NCI-H187 treated with DMSO at 0.1 percent for 48 hours (cell line): ENCODE data around the gene C11orf21.

Experiments
- DNase-seq: peaks from one replicate; lab custom pipeline; 2025; lab: John Stamatoyannopoulos, UW

C11orf21 gene

DNA sequence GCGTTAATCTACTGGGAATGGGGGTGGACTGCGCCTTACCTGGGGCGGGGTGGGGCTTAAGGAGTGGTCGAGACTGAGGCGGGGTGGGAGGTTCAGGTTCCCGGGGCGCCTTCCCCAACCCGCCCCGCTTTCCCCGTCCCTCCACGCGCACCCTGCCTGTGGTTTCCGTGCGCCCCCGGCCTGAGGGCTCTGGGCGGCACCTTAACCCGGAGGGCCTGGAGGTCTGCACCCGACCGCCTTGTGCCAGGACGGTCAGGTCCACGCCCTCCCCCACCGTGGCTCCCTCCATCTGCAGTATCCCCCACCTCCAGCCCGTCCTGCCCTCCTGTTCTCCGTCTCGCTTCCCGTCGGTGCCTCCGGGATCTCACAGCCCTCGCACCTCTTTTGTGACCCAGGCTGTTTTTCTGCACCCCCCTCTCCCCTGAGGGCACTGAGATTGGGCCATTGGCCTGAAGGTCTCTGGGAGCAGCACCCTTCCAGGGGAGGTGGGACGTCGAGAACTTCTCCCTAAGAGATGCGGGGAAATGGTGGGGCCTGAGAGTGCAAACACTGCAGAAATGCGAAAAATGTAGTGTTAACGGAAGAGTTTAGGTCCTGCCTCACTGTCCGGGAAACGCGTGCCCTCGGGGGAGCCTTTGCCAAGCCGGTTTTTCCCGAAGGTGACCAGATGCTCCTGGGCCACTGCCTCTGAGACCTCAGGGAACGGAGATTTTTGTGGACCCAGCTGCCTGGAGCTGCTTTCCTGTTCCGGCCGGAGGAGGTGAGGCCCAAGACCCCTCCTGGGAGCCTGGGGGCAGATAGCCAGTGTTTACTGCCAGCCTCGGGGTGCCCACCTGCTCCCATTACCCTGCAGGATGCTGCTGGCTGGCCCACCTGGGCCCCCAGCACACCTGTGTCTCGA lies 30.1 kb downstream of the C11orf21 start:
- no peak for DNase-seq

DNA sequence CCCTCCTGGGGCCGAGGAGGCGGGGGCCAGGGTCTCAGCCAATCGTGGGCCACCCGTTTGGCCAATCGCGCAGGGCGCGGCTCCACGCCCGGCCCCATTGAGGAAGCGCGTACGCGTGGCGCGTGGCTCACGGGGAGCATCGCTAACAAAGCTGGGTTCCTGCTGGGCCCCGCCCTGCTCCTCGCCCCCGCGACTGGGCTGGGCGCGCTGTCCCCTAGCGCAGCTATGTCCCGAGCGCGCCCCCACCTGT lies 30.7 kb downstream of the C11orf21 start:
- DNase-seq: no peak

DNA sequence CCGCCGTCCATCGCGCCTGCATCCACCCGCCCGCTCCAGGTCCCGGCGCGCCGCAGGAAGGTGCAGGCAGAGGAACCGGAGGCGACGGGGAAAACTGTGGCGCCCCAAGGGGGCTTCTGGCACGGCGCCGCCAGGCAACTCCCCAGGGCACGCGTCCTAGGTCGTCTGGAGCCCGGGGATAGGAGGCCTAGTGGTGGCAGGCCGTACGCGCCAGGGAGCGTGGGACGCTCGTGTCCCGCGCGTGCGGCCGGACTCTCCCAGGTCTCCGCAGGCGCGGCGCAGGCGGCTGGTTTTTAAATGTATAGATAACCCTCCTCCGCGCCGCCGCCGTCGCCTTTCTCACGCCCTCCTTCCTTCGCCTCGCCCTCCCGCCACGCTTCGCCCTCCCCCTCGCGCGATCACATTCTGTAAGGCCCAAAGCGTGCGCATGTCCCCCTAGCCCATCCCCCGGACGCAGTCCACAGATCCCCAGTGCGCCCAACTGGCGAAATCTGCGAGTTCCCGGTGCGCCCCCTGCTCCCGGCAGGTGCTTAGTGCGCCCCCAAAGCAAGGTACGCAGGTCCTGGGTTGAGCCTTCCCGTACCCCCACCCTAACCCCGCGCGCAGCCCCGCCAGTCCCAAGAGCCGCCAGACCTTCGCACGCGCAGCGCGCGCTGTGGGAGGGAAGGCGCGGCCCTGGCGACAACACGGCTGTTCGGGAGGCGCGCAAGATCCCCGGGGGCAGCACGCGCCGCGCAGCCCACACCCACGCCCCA lies 31.2 kb downstream of the C11orf21 start, which contains the start of gene ASCL2:
Gene ASCL2, minus strand, starts transcription at position 267 of the 755 bp plus-strand sequence. Its CDS starts 256 bp downstream, at position 11.
- no peak for DNase-seq

DNA sequence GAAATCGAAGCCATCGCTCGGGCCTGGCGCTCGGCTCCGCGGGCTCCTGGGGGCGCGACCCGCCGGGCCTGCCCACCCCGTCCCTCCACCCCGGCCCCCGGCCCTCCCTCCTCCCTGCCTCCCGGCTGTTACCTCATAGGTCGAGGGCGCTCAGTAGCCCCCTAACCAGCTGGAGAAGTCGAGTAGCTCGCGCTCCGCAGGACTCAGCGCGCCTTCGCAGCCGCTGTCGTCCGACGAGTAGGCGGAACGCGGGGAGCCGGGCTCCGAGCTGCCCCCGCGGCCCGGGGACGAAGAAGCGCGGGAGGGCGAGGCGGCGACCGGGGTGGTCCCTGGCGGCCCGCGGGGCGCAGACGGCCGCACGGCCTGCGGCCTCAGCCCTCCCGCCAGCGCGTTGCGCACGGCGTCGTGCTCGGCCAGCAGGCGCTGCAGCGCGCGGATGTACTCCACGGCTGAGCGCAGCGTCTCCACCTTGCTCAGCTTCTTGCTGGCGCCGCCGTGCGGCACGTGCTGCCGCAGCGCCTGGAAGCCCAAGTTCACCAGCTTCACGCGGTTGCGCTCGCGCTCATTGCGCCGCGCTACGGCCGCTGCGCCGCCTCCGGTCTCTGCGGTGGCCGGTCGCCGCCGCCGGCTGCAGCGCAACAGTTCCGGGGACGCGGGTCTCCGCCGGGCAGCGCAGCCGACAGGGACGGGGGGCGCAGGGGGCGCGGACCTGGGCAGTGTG lies 32.0 kb downstream of the C11orf21 start:
- DNase-seq: no peak

DNA sequence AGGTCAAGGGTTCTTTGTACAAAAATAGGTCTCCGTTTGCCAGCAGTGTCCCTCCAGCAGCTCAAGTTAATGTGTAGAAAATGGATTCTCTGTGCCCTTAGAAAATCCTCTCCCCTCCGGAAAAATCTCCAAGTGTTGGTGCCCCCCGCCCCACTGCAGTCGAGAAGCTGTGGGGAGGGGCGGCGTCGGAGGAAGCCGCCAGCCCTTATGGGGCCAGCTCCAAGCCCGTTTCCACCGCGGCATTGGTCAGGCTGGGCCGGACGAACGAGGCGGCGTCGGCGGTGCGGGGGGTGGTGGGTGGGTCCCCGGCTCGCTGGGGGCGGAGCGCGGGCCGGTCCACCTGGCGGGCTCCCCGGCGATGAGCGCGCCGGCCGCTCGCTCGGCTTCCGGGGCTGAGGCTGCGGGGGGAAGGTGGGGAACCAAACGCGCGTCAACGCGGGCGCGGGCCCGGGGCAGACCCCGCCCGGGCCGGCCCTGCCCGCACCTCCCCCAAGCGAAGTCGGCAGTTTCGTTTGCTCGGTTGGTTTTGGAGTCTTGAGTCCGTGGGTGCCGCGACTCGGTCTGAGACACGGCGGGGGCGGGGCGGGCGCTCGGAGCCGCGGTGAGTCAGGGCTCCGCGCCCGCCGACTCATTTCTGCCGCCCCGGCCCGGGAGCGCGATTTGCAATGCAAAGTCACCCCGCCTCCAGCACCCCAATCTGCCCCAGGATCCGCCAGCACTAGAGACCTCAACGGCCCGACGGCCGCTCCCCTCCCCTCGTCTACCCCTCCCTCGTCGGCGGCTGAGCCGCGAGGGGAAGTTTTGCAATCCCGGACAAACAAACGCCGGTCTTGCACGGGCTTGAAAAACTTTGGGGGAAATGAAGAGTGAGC lies 32.8 kb downstream of the C11orf21 start:
- DNase-seq: no peak

DNA sequence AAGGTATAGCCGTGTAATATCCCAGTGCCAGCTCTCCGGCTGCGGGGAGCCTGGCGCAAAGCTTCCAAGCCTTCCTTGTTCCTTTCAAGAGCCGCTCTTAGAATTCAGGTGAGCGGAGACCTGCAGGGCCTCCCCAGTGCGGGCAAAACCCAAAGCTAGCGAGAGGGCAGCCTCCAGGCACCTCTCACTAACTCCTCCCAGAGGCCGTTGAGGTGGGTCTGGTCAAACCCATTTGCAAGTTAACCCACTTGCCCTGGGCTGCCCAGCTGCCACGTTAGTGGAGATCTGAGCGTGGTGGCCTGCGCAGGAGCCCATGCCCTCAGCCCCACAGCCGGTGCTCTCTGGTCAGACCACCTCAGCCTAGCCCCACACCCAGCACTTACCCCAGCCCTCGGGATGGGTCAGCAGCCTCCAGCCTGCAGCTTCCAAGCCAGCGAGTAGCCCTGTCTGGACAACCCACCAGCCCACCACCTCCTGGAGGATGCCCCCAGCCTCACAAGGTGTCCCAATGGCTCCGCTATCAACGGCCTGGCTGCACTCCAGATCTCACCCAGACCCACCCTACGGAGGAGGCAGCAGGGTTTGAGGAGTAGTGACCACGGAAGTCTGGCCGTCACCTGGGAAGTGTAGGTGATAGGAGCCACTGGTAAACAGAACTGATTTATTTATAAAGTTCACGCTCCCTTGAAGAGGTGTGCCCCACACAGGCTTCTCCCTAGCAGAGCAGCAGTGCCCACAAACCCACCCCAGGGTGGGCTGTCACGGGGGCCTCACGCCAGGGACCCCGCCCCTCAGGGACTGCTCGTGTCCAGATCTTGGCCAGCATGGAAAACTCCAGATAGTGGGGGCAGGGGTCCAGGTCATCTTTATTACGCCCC lies 33.6 kb downstream of the C11orf21 start:
- no peak for DNase-seq

DNA sequence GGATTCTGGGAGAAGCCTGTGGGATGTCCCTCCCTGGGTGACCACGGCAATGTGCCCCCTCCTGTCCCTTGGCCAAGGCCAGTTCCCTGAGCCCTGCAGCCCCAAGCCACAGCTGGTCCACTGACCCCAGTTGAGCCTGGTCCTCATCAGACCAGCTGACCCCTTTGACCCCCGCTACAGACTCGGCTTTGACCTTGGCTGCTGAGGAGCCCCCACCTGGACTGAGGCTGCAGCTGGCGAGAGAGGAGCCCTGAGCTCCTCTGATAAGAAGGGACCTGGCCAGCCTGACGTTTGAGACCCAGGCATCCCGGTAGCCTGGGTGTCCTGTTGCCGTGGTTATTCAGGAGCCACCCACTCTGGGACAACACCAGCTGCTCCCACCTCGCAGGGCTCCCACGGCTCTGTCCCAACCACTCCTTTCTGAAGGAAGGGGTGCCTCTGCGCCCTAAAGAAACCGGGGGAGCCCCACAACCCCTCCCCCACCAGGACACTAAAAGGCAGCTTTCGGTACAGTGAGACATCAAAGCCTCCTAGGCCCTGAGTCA lies 34.3 kb downstream of the C11orf21 start:
- no peak for DNase-seq

DNA sequence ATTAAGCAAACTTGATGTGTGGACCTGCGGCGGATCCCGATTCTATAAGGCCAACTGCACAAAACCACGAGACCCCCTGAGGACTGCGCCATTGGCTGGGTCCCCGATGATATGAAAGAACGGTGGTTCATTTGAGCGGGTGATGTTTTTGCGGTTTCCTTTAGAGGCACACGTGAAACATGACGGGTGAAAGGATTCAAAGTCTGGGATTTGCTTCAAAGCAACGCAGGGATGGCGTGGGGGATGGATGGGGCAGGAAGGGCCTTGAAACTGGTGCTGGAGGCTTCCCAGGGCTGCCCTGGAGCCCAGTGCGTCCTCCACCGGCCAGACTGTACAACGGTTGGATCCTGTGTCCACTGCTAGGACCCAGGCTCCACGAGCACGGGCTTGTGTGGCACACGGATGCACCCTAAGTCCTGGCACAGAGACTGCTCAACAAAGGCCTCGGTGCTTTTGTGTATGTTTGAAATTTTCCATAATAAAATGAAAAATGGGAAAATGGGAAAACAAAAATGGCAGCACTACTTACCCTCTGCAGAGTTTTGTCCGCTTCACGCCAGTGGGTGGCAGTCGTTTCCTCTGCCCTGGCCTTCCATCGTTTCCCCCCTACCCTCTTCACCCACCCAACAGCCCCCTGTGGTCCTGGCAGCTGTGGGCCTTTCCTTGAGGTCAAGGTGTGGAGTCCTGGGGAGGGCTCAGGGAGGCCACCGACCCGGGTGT lies 35.0 kb downstream of the C11orf21 start:
- no peak for DNase-seq

DNA sequence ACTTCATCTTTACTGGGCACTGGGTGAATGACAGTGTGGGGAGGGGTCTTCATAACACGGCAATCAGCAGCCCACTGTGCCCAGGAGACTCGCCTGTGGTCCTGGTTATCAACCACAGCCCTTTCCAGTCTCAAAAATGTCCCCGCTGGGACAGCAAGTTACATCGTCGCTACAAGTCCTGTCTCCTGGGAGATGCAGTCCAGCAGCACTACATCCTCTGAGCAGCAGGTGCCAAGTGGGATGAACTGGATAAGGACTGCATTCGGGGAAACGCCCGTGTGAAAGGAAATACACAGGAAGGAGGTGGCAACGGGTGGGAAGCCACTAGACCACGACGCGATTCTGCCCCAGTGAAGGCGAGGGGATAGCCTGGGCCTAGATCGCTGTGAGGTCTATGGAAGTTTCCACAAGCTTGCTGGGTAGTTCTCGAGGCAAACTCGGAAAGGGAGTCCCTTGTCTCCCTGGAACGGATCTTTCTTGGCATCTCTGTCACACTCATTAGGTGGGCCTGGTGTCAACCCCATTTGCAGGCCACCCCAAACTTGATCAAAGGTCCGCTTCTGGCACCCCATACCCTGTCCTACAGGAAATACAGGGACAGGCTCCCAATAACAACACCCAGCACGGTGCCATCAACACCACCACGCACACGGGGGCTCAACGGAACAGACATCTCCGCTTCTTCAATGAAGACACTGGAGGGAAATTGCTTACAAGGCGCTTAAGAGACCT lies 35.7 kb downstream of the C11orf21 start:
- DNase-seq: no peak

DNA sequence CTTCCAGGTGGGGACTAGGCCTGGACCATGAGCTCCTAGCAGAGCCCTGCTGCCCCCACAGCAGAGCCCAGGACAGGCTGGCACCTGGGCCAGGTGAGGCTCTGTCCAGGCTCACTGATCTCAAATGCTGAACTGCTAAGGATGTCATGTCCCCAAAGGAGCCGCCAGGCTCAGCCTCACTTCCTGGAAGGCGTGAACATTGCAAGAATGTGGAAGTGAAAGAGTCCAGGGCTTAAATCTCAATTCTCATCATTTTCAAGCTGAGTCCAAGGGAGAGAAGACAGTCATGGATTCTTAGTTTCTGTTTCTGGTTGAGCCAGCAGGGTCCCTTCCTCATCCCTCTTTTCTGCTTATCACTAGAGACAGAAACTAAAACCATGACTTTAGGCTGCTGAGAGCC lies 36.3 kb downstream of the C11orf21 start:
- DNase-seq: no peak

DNA sequence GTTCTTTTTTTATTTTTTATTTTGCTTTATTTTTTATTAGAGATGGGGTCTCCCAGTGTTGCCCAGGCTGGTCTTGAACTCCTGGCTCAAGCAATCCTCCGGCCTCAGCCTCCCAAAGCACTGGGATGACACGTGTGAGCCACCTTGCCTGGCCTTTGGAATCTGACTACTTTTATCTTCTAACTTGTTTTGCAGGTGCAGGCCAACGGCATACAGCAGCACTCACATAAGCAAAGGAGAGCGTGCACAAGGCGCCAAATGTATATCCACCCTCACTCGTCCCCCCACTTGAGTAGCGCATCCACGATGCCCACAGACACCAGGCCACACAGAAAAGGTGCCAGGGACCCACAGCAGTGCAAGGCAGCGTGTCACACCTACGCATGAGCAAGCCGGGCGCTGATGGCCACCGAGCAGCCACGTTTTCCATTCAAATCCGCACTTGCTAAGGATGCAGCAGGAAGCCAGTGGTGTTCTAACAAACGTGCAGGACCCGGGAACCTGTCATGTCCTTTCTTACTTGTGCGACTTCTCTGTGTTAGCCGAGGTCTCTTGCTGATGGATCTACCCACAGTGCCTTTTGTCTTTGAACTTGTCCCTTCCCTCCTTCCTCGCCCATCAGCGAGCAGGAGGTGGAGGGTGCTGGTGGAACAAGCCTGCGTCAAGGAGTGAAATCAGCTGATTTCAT lies 37.2 kb downstream of the C11orf21 start:
- no peak for DNase-seq

DNA sequence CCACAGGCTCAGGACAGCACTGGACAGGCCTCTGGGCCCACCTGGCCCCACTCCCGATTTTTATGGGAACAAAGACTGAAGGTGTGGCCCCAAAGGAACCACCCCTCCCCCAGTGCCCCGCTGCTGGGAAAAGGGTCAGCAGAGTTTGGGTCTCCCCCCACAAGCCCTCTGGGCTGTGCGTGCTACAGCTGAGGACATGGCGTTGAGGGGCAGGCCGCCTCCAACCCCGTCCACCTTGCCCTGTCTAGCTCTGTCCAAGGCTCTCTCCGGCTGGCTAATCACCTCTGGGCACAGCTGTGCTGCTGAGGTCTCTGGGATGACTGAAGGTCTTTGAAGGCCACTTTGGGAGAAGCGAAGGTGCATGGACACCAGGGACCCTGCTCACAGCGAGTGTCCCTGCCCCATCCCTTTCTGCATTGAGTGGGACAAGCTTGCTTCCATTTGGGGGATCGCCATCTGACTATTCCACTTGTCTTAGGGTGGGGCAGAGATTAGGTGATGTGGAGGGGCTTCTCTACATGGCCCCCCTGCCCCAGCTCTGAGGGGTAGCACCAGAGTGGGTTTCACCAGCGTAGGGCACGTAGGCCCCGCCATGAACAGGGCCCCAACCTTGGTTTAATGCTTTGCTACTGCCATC lies 37.9 kb downstream of the C11orf21 start:
- DNase-seq: no peak

DNA sequence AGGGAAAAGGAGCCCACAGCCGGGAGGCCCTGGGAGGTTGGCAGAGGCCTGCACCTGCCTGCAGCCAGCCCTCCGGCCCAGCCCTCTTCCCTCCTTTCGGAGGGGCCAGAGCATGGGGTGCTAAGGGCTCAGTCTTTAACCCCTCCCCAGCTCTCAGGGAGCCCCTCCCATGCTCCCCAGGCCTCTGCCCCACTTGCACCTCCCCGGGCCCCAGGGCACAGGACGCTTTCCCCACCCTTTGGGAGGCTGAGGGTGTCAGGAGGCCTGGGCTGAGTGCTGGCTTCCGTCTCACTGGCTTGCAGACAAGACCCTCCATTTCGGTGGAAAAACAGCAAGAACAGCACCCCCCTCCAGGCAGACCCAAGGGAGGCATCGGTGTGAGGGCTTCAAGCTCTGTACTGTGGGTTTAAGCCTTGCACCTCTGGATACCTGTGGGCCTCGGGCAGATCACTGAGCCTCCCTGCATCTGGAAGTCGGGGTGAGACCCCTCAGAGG lies 38.6 kb downstream of the C11orf21 start:
- DNase-seq: no peak

DNA sequence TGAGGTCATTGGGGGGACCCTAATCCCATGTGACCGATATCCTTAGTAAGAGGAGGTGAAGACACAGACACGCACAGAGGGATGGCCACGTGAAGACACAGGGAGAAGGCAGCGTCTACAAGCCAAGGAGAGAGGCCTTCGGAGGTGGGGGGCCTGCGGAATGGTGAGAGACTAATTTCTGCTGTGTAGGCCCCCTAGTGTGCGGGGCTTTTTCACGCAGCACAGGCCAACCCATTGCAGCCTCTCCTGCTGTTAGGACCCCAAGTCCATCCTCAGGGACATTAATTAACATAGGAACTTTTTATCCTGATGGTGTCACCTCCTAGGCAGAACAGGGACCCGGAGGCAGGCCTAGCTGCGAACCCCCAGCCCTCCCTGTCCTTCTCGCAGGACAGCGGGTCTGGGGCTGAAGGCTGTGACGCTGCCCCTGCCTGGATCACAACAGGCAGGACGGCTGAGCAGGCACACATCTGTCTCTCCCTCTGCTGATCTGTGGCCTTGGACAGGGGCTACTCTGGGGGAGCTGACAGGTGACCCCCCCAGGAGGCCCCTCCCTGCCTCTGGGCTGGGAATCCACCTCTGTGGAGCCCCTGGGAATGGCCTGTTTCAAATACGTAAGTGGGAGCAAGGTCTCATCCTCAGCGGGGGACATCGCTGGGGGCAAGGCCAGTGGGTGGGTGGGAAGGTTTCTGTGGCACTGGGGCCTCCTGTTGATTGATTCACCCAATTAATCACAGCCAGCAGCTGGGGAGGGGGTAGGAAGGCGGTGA lies 39.2 kb downstream of the C11orf21 start:
- DNase-seq: no peak

DNA sequence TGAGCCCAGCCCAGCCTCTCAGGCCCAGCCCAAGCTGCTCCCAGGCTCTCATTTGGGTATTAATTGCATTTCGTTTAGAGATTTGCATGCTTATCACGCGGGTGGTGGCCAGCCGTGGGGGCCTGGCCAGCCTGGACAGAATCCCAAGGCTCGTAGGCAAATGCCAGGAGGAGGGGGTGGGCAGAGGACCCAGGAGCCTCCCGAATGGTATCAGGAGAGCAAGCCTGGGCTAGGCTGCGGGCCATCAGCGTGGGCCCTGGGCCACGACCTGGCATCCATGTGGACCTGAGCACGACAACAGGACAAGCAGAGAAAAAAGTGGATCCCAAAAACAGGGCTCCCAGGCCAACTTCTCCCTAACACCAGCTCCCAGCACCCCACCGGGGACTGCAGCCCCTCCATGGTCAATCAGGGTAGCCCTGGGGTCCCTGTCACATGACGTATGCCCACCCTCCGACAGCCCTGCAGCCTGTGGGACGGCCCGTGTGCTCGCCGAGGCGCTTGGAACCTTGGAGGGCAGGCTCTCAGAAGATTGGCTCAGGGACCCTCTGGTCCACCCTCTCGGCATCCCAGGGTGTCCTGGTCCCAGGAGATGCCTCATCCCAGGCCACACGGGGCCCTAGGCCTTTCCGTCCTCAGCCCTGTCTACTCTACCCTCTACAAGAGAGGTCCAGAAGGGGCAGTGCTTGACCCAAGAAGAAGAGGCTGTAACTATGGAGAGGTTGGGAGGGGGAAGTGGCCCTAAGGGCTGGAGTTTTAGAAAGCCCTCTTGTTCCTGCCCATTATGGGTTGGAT lies 40.1 kb downstream of the C11orf21 start:
- no peak for DNase-seq
